HCT116 (cell line): ENCODE results near the gene RNF180. TPM values are rescaled to one million over a fixed set of nuclear protein-coding genes. Genes with fewer than 3 reads are reported as not detected.

Experiments
- ATAC-seq: fragments of 200-7000 bp; cut with Tn5 transposase; 2 replicates; pipeline ENCODE4 v1.9.1; 2020; ENCODE audit warnings: mild to moderate bottlenecking, moderate library complexity
- BruUV-seq: library from RNA; stranded (reverse); fragments of 400-500 nt; replicated peaks from 2 replicates; lab custom pipeline; 2021; lab: Mats Ljungman, UMichigan
- CTCF ChIA-PET: fragments of 300-600 bp; sonication (Branson Sonifier 250); formaldehyde crosslinking; loops from one replicate; lab custom pipeline; 2021; ENCODE audit warnings: antibody characterized with exemption; lab: Charles Lee
- POLR2A ChIA-PET: fragments of 300-600, 350-600 bp; sonication (Branson Sonifier 250); formaldehyde crosslinking; loops from one replicate; lab custom pipeline; 2021; ENCODE audit warnings: antibody characterized with exemption; lab: Charles Lee
- RAD21 ChIA-PET, 2 experiments: fragments of 300-600 bp; sonication (Branson Sonifier 250); formaldehyde crosslinking; loops; one replicate each; lab custom pipeline; 2023; ENCODE audit warnings: low total read pairs in 2 of 2; ENCODE audit not compliant: uncharacterized antibody in 2 of 2, unreplicated experiment in 2 of 2, low non-redundant PET in 1 of 2; lab: Charles Lee
- DNase-seq: peaks from one replicate; pipeline ENCODE4 v3.0.0-alpha.2; 2010; ENCODE audit warnings: low read depth, low spot score
- H2AFZ ChIP-seq: fragments of 200-600 bp; shearing (Covaris generic), sonication (generic); 2 replicates; pipeline ENCODE4 v1.6.1; 2017; ENCODE audit warnings: low read depth, mixed run types, mixed read lengths, antibody characterized with exemption, low read length; ENCODE audit not compliant: poor library complexity, severe bottlenecking
- H3K27ac ChIP-seq: 2 replicates; pipeline ENCODE4 v1.5.1; 2012; ENCODE audit warnings: low read depth, low read length
- H3K27me3 ChIP-seq: fragments of 200-600 bp; sonication (generic); 2 replicates; pipeline ENCODE4 v1.6.1; 2016; ENCODE audit warnings: mixed run types, low read length, mixed read lengths; ENCODE audit not compliant: insufficient read depth
- H3K36me3 ChIP-seq, 2 experiments: fragments of 200-500 bp in 1 of 2; fragments of 200-600 bp in 1 of 2; sonication (Bioruptor generic) in 1 of 2; sonication (generic) in 1 of 2; 2 replicates each; pipeline versions ENCODE4 v1.5.1 to v1.6.1; 2014 to 2016; ENCODE audit warnings: low read length in 2 of 2, inconsistent platforms in 1 of 2, mixed read lengths in 1 of 2, mixed run types in 1 of 2; ENCODE audit not compliant: insufficient read depth in 2 of 2, control insufficient read depth in 1 of 2
- H3K4me1 ChIP-seq, 2 experiments: fragments of 200-600 bp in 1 of 2; sonication (generic) in 1 of 2; 2 replicates each; pipeline versions ENCODE4 v1.5.1 to v1.6.1; 2012 to 2017; ENCODE audit warnings: low read length in 2 of 2, inconsistent platforms in 1 of 2, mild to moderate bottlenecking in 1 of 2, mixed read lengths in 1 of 2, mixed run types in 1 of 2, moderate library complexity in 1 of 2; ENCODE audit not compliant: insufficient read depth in 2 of 2, control insufficient read depth in 1 of 2
- H3K4me2 ChIP-seq: fragments of 200-600 bp; sonication (generic); 2 replicates; pipeline ENCODE4 v1.6.1; 2017; ENCODE audit warnings: mixed run types, low read length, mixed read lengths
- H3K4me3 ChIP-seq, 2 experiments: fragments of 200-600 bp in 1 of 2; sonication (generic) in 1 of 2; replicated peaks in 1 of 2; 2 replicates each; pipeline ENCODE4 v1.5.1; 2011 to 2016; ENCODE audit warnings: low read length in 2 of 2, control low read depth in 1 of 2, low read depth in 1 of 2, mild to moderate bottlenecking in 1 of 2, mixed read lengths in 1 of 2, mixed run types in 1 of 2
- H3K79me2 ChIP-seq: fragments of 200-600 bp; sonication (generic); 2 replicates; pipeline ENCODE4 v1.6.1; 2017; ENCODE audit warnings: mild to moderate bottlenecking, mixed run types, low read length, moderate library complexity, mixed read lengths; ENCODE audit not compliant: insufficient read depth
- H3K9ac ChIP-seq: fragments of 200-600 bp; sonication (generic); 2 replicates; pipeline ENCODE4 v1.6.1; 2016; ENCODE audit warnings: low read length, mixed read lengths
- H3K9me2 ChIP-seq: fragments of 200-600 bp; sonication (generic), shearing (Covaris generic); 2 replicates; pipeline ENCODE4 v1.6.1; 2017; ENCODE audit warnings: mixed run types, mild to moderate bottlenecking, moderate library complexity; ENCODE audit not compliant: insufficient read depth
- H3K9me3 ChIP-seq, 2 experiments: fragments of 200-500 bp in 1 of 2; fragments of 200-600 bp in 1 of 2; sonication (Bioruptor generic) in 1 of 2; sonication (generic) in 1 of 2; 2 replicates each; pipeline ENCODE4 v1.6.1; 2014 to 2017; ENCODE audit warnings: low read length in 2 of 2, mixed read lengths in 2 of 2, inconsistent platforms in 1 of 2, low read depth in 1 of 2, mild to moderate bottlenecking in 1 of 2, mixed run types in 1 of 2, moderate library complexity in 1 of 2; ENCODE audit not compliant: control insufficient read depth in 1 of 2, insufficient read depth in 1 of 2
- H4K20me1 ChIP-seq: fragments of 200-600 bp; sonication (generic), shearing (Covaris generic); 2 replicates; pipeline ENCODE4 v1.6.1; 2017; ENCODE audit warnings: mixed run types, mild to moderate bottlenecking, moderate library complexity; ENCODE audit not compliant: insufficient read depth
- CBX3 ChIP-seq: IDR thresholded peaks from 2 replicates; pipeline ENCODE4 v1.6.1; 2012; ENCODE audit warnings: low read depth
- CEBPB ChIP-seq: IDR thresholded peaks from 2 replicates; pipeline ENCODE4 v1.6.1; 2012; ENCODE audit warnings: low read depth
- ELF1 ChIP-seq: IDR thresholded peaks from 2 replicates; pipeline ENCODE4 v1.6.1; 2012; ENCODE audit warnings: low read depth, borderline replicate concordance
- EZH2 ChIP-seq: fragments of 200-600 bp; sonication (generic); IDR thresholded peaks from 2 replicates; pipeline ENCODE4 v1.6.1; 2017; ENCODE audit warnings: antibody characterized with exemption, mixed run types
- POLR2AphosphoS5 ChIP-seq: IDR thresholded peaks from 2 replicates; pipeline ENCODE4 v1.6.1; 2011; ENCODE audit warnings: mild to moderate bottlenecking, low read depth, low read length, moderate library complexity
- SP1 ChIP-seq: IDR thresholded peaks from 2 replicates; pipeline ENCODE4 v1.6.1; 2012; ENCODE audit warnings: low read depth
- YY1 ChIP-seq: IDR thresholded peaks from 2 replicates; pipeline ENCODE4 v1.6.1; 2011; ENCODE audit warnings: low read length, low read depth, moderate library complexity, mild to moderate bottlenecking; ENCODE audit not compliant: insufficient replicate concordance; ENCODE audit errors: extremely low read depth
- intact Hi-C: fragments of 100-400 bp; cut with micrococcal nuclease; formaldehyde crosslinking; loops from 2 replicates; pipeline ENCODE4 v1.10.0; 2022
- total RNA-seq: library from RNA; stranded (reverse); gene quantifications from one replicate; pipeline ENCODE4 v1.2.1, GENCODE V29; 2021; ENCODE audit not compliant: unreplicated experiment

Gene RNF180
- total RNA-seq, 1 experiment from 2014 or later, result not detected

- Histone ChIP-seq H3K4me2 (no peak overlapping the region), H3K27ac (no peak overlapping the region), H3K9ac (no peak overlapping the region), H3K27me3 (no peaks in the 10 kb centered on the region), H3K79me2 (no peaks in the 10 kb centered on the region), H3K9me2 (no peaks in the 10 kb centered on the region), H2AFZ (no peak overlapping the region), H3K36me3 (no peaks in the 10 kb centered on the region), H4K20me1 (no peaks in the 10 kb centered on the region), H3K4me1 (no peaks in the 10 kb centered on the region), H3K4me3 (no peak overlapping the region), H3K9me3 (0 out of 4 replicates have a peak, but pooled peaks cover 0 to 2% of the 10 kb centered on the region in 2 experiments)
- CTCF ChIA-PET, result no interaction called here
- no peak for DNase-seq
- POLR2A ChIA-PET, result no interaction called here
- BruUV-seq, result no TSS peak
- TF ChIP-seq POLR2AphosphoS5, result no peak
- TF ChIP-seq YY1, result no peak
- TF ChIP-seq ELF1, result no peak
- no peak for TF ChIP-seq SP1
- ATAC-seq, result no peak
- RAD21 ChIA-PET, result no interaction called here
- intact Hi-C loops, result no loop called here
Observed at GRCh38 chr5:64166201-64166959, 737 bp downstream of the RNF180 start.

DNA sequence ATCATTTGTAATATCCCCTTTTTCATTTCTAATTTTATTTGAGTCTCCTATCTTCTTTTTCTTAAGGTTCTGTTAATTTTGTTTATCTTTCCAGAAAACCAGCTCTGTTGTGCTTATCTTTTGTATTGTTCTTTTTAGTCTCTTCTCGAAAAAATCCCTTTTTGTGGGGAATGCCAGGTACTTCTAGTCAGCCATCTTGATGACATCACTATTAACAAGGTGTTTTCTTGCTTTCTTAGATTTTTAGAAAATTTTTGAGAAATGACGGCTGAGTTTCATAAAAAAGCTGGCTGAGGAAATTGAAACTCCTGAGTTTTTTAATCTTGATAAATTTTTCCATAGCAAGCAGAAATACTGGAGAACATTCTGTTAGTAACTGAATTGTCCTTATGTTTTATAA, 10.7 kb downstream of the RNF180 start:
- Histone ChIP-seq H3K79me2 (no peaks in the 10 kb centered on the region), H4K20me1 (no peaks in the 10 kb centered on the region), H3K4me3 (no peak overlapping the region), H3K4me1 (no peaks in the 10 kb centered on the region), H3K9me3 (no peaks in the 10 kb centered on the region), H3K4me2 (no peak overlapping the region), H3K27ac (no peak overlapping the region), H3K9ac (no peak overlapping the region), H2AFZ (no peak overlapping the region), H3K36me3 (no peaks in the 10 kb centered on the region), H3K27me3 (no peaks in the 10 kb centered on the region), H3K9me2 (no peaks in the 10 kb centered on the region)
- intact Hi-C loops, result no loop called here
- no TSS peak for BruUV-seq
- DNase-seq (no peak), ATAC-seq (no peak)
- CTCF ChIA-PET, result no interaction called here
- POLR2A ChIA-PET, result no interaction called here
- TF ChIP-seq CBX3 (no peak), EZH2 (no peak), CEBPB (no peak), ELF1 (no peak)
- TF ChIP-seq, all 23 proteins: peak for 0
- RAD21 ChIA-PET, result no interaction called here
